OCI-M2 (cell line): ENCODE measurements around the gene KCNJ1.

Experiments
- DNase-seq: peaks from one replicate; lab custom pipeline; 2025; ENCODE audit not compliant: unreplicated experiment; lab: John Stamatoyannopoulos, UW

The KCNJ1 gene

GRCh38 chr11:128884703-128885338 lies 17.7 kb upstream of the KCNJ1 start:
- DNase-seq, result no peak

- DNase-seq, result no peak
Measured at GRCh38 chr11:128884054-128884453, 17.0 kb upstream of the KCNJ1 start.

DNA sequence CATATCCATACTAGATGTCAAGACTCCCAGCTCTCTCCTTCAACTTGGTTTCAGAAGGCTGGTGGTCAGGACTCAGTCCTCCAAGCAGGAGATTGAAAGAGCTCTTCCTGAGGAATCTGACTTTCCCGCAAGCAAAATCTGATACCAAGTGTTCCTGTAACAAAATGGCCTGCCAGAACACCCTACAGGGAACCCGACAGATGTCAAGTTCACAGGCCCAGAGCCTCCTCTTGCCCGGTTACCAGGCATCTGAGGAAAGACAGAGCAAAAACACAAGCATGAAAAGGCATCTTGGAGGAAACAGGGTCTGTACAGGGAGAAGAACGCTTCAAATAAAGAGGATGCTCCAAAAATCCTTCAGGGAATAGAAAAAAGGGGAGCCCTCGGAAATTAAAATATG lies 15.4 kb upstream of the KCNJ1 start:
- no peak for DNase-seq

GRCh38 chr11:128881221-128881620 lies 14.1 kb upstream of the KCNJ1 start:
- no peak for DNase-seq

DNA sequence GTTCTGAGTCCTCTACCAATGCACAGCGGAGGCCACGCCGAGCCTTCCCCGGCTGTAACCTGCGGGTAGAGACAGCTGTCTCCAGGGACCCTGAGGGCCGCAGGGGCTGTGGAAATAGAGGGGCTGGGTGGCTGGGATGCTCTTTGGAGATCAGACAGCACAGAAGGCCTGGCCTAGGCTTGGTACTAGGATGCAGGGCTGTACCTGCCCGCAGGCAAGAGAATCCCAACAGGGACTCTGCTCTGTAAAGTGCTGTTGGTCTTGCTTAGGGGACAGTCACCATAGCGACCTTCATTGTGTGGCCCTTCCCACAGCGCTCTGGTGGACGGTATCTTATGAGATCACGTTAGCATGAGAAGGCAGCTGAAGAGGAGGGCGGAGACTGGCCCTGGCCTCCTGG lies 12.7 kb upstream of the KCNJ1 start:
- no peak for DNase-seq

DNA sequence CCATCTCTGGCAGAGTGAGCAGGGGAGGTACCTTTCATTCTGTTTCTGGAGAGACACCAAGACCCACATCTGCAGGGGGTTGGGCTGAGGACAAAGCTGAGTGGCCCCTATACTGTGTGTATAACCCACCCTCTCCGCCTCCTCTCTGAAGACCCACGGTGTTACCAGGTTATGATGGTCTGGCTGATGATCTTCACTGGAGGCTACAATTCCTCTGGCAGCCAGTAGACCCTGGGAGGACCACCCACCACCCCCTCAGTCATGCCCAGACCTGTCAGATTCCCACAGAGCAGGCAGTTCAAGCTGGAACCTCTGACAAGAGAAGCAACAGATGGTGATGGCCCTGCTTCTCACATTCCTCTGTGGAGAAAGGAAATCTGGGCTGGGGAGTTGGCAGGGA lies 11.4 kb upstream of the KCNJ1 start:
- DNase-seq, result no peak

GRCh38 chr11:128877726-128878125 lies 10.6 kb upstream of the KCNJ1 start:
- no peak for DNase-seq

DNA sequence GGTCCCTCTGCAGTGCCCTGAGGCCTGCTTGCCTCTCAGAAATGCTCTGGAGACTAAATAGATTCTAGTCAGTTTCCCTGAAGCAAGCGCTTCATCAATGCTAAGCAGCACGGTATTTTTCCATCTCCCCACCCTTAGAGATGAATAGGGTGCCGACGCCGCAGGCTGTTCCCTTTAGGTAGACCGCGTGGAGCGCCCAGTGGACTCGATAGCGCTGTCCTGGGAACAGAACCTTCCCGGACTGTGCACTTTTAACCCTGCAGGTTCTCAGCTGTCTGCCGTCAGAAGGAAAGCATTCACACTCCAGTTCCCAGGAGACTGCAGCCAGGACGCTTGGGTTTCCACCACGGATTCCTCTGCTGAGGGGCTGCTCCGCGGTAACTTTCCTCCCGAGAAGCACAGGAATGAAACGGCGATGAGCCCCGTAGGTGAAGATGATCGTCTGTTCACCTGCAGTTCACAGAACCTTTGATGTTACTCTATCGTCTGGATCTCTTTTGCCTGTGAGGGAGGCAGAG lies 9.1 kb upstream of the KCNJ1 start:
- DNase-seq, result no peak

GRCh38 chr11:128874427-128874826 lies 7.3 kb upstream of the KCNJ1 start:
- no peak for DNase-seq

DNA sequence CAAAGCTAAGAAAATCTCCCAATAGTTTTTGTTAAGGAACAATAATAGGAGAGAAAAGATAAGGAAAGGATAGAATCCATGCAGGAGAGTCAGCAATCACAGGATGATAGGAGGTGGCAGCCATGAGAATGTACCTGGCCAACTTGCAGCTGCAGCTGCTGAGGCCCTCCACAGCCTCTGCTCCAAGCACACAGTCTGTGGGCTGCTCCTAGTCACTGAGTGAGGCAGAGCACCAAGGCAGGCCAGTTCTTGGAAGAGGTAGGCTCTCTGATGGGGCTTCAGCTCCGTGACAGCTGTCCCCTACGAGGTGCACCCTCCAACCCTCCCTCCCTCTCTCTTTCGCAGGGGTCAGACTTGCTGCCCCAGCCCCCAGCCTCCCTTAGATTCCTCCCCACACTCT lies 5.5 kb upstream of the KCNJ1 start:
- no peak for DNase-seq

DNA sequence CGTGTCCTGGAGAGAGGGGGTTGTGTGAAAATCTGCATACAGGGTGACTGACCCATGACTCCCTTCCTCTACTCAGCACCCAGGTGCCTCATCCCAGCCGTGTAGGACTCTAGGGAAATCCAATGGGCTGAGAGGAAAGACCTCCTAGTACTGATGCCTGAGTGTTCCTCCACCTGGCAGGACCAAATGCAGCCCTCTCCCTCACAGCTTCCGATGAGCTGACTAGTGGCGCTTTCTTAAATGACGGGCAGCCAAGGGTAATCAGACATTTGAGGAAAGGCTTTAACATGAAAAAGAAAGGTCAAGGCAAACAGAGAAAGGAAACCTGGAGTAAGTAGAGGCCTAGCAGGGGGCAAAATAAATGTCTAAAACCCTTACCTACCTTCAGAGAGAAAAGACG lies 5.0 kb upstream of the KCNJ1 start:
- DNase-seq, result no peak

- no peak for DNase-seq
Measured at GRCh38 chr11:128871168-128871610, 4.1 kb upstream of the KCNJ1 start.

DNA sequence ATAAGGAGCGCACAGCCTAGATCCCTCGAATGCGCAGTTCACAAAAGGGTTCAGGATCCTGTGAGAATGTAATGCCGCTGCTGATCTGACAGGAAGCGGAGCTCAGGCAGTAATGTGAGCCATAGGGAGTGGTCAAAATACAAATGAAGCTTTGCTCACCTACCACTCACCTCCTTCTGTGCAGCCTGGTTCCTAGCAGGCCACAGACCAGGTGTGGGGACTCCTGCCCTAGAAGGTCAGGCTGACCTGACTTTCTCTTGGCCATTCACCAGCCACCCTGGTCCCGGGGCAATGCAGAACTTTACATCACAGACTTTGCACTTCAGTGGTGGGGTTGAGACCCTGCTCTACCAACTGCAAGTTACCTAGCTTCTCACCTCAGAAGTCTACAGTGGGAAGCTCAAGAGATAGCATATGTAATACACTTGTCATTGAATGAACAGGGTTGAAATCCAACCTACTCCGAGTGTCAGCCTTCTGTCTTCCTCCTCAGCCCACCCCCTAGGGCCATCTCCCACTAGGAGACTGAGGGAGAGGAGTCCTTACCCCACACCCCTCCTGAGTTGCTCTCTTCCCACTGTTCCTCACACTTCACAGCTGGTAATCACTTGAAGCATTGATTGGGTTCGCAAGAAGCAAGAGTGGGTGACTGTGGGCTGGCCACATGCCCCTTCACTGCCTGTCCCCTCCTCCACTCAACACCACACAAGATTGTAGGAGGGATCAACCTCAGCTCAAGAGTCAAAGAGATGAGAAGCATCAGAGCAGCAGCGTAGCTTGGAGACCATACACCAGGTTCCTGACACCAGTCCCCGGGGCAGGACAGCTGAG lies 2.0 kb upstream of the KCNJ1 start:
- no peak for DNase-seq

DNA sequence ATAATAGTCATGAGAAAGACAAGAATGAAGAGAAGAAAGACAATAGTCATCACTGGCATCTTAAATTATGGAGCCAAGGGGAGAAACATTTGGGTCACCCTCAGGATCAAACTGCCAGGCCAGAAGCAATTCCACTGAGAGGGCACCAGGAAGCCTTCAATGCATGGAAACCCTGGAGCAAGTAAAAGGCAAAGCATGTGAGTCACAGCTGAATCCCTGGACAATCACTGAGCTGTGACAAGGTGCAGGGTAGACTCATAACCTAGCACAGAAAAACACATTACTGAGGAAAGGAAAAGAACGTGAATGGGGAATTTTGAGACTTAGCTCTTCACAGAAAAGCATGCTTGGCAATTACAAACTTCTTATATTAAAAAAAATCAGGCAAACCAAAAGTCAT lies 1.6 kb downstream of the KCNJ1 start:
- DNase-seq, result no peak

GRCh38 chr11:128862908-128863660 lies 4.0 kb downstream of the KCNJ1 start:
- DNase-seq, result no peak

- DNase-seq, result no peak
Measured at GRCh38 chr11:128862406-128862805, 4.7 kb downstream of the KCNJ1 start.

DNA sequence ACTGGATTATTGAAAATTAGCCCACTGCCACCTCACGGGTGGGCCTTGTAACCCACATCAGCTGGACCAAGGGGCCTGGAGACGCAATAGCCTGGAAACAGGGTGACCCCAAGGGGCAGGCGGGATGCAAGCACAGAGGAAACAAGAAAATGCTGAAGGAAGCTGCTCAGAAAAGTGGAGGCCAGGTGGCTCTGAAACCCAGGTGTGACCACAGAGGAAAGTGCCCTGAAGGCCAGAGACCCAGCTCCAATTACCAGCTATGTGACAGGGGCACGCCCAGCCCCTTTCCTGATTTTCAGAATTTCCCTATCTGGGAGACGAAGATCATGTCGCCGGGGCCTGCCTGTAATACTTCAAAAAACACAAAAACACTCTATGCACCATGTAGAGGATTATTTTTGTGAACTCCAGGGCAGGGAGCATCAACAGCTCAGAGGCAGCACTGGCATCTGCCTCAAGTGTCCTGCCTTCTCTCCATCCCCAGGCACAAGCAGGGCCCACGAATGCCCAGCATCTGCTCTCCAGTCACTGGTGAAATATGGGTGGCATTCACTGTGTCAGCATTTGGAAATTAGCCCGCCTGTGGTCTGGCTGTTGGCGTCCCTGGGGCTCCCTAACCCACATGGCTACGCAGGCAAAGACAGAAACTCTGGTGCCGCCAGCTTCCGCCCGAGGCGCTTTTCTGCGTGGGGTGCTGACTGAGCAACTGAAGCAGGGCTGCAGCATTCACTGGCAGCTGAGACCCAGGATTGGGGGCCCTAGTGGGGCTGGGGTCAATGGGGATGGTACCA lies 6.3 kb downstream of the KCNJ1 start:
- no peak for DNase-seq

- no peak for DNase-seq
Measured at GRCh38 chr11:128859563-128860441, 7.3 kb downstream of the KCNJ1 start.

- no peak for DNase-seq
Measured at GRCh38 chr11:128857341-128857740, 9.8 kb downstream of the KCNJ1 start.

GRCh38 chr11:128856241-128856640 lies 10.9 kb downstream of the KCNJ1 start:
- no peak for DNase-seq
